ENCODE data around the gene RASA3.

Gene RASA3

DNA sequence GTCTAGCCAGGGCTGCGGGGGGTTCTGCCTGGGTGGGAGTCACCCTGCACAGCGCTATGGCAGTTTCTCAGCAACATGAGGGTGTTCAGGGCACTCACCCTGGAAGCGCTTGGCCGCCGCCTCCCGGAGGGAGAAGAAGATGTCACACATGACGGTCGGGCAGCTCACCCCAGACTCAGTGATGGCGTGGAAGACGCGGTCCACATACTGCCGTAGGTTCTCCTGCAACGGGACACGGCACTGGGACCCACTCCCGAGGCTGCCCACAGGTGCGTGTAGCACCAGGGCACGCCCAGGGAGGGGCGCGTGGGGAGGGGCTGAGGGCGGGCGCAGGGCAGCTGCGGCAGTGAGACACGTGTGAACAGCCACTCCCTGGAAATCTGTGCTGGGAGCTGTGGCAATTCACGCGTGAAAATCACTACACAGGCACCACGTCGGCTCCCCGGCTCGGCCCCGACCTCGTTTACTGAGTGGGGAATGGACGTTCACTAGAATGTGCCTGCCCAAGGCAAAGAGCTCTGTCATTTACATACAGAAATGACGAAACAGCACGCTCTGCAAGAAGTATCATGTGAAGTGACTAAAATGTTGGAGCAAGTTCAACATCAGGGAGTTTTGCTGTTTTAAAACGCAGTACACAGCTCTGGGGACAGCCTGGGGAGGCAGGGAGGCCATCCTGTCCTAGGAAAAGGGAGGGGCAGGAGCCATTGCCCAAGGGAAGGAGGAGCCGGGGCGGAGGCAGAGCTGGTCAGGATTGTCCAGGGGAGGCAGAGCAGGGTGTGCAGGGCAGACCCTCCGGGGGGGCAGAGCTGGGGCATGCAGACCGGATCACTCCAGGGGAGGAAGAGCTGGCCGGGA lies 117.1 kb downstream of the RASA3 start:
- no peak for DNase-seq

GRCh38 chr13:114013952-114014629 lies 118.3 kb downstream of the RASA3 start:
- DNase-seq = no peak

DNA sequence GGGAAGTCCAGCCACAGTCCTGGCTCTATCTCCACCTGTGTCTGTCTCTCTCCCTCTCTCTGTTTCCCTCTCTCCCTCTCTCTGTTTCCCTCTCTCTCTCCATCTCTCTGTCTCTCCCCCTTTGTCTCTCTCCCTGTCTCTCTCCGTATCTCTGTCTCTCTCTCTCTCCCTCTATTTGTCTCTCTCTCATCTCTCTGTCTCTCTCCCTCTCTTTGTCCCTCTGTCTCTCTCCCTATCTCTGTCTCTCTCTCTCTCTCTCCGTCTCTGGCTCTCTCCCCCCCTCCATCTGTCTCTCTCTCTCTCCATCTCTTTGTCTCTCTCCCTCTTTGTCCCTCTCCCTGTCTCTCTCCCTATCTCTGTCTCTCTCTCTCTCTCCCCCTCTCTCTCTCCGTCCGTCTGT lies 119.1 kb downstream of the RASA3 start:
- DNase-seq = no peak

- no peak for DNase-seq
These were observed 119.5 kb downstream of the RASA3 start for GRCh38 chr13:114012921-114013320.

- no peak for DNase-seq
These were observed 120.3 kb downstream of the RASA3 start for GRCh38 chr13:114012141-114012540.

DNA sequence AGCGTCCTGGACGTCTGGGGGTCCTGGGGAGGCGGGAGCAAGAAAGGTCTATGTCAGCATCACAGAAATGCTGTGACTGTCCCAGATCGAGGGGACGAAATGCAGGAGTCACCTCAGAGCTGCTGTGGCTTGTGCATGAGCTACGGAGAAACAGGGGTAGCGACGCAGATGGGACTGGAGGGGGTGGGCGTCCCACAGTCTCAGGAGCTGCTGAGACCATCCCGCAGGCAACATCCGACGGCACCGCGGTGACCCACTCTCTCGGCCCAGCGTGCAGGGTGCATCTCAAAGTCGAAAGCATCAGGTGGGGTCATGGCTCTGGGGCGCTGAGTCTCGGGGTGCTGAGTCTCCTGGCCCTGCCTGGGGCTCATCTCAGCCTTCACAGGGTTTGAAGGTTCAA lies 121.2 kb downstream of the RASA3 start:
- no peak for DNase-seq

GRCh38 chr13:114010401-114011101 lies 121.9 kb downstream of the RASA3 start:
- no peak for DNase-seq

DNA sequence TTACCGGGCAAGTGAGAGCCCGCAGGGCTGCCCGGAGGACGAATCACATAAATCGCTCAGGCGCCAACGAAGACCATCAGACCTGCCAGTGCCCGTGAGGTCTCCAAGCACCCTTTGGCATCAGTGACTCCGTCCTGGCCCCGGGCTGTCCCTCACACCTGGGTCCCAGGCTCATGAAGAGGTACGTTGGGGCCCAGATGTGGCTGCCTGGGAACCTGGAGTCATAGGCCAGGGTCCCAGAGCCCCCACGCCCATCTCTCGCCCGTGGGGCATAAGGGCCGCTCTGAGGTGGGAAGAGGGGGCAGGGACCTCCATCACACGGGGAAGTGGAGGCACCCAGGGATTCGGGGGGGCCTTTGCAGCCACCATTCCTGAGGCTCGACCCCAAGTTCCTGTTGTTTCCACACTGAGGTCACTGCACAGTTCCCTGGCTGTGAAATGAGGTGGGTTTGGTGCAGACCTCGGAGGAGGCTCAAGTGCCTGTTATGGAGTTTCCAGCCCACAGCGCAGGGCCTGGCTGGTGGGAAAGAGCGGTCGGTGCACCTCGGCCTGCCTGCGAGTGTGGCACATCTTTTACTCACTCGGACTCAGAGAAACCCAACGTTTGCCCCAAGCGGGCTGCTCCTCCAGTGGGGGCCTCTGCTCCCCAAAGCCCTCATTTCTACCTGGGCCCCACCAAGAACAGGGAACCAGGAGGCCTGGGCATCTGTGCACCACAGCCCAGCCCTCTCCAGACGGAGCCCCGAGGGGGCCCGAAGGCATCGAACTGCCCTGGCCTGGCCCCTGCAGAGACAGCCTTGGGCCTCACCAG lies 122.6 kb downstream of the RASA3 start:
- no peak for DNase-seq

DNA sequence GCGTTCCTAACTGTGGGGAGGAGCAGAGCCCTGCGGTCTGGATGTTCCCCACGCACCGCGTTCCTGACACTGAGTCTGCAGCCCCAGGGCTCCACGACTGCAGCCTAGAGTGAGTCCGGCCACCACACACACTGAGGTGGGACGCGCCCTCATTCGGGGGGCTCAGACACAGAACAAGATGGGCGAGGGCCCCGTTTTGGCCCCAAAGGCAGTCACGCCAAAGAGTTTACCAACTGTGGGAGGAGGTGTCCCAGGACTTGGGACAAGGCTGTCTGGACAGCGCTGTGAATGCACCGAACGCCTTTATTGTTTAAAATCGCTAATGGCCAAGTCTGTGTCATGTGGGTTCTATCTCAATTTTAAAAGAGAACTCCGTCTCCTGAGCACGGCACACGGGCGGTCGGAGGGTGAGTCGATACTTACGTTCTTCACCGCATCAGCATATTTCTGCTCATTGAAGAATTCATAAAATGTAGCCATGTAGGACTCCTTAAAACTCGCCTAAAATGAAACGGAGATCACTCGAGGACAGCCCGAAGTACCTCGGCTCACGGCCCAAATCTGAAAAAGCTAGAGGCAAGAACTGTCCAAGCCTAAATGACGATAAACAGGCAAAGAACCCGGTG lies 123.3 kb downstream of the RASA3 start:
- no peak for DNase-seq

DNA sequence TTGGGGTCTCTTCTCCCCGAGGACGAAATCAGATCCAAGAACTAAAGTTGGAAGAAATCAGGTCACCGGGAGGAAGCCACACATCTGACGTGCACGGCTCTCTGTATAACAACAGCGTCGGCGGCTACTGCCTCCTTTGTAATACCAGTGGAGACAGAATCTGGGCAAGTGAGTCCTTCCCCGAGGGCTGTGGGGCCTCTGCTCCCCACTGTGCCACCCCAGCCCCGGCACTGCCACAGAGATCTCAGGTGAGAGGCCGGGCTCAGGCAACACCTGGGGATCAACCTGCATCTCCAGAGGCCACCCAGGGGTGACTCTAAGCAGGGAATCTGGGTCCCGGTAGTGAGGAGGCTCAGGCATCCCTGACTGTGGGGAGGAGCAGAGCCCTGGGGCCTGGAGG lies 124.9 kb downstream of the RASA3 start:
- DNase-seq = no peak

DNA sequence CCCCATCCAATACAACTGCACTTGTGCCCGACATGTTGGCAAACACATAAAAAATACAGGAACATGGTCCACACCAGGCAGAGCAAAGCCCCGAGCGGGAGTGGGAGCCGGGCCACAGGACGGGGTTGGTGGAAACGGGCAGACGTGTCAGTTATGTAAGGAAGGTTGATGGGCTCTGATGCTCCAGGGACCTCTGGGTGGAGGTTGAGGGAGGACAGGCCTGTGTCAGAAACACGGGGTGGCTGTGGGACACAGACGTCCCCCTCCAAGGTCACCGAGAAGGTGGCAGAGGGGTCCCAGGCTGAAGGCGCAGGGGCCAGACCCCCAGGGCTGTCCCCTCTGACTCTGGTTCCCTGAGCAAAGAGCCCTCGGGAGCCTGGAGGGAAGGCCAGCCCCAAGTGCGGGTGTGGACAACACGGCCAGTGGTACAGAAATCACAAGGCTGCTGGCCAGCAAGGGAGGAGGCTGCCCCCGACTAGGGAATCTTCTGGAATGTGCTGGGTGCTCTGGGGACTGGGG lies 127.2 kb downstream of the RASA3 start:
- DNase-seq = no peak

- no peak for DNase-seq
These were observed 127.8 kb downstream of the RASA3 start for GRCh38 chr13:114004420-114005205.

DNA sequence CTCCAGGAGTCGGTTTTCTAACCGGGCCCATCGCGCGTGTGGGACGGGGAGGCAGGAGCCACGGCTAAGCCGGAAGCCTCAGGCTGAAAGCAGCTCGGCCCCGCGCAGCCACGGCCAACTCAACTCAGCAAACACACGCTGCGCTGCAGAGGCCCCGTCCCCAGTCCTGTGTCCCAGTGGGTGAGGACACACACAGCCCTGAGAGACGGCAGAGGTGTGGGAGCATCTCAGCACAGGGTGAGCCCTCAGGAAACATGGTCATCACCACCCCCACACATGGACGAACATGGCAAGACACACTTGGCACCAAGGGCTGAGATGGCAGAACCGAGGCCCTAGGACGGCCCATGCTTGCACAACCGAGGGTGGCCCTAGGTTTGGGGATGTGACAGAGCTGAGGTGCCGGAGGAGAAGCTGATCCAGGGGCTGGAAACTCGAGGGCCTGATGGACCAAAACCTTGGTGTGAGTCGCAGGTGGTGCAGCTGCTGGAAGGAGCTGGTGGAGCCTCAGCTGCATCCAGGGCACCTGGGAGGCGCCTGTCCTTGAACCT lies 129.6 kb downstream of the RASA3 start:
- no peak for DNase-seq

- DNase-seq = no peak
These were observed 130.3 kb downstream of the RASA3 start for GRCh38 chr13:114002009-114002544.

DNA sequence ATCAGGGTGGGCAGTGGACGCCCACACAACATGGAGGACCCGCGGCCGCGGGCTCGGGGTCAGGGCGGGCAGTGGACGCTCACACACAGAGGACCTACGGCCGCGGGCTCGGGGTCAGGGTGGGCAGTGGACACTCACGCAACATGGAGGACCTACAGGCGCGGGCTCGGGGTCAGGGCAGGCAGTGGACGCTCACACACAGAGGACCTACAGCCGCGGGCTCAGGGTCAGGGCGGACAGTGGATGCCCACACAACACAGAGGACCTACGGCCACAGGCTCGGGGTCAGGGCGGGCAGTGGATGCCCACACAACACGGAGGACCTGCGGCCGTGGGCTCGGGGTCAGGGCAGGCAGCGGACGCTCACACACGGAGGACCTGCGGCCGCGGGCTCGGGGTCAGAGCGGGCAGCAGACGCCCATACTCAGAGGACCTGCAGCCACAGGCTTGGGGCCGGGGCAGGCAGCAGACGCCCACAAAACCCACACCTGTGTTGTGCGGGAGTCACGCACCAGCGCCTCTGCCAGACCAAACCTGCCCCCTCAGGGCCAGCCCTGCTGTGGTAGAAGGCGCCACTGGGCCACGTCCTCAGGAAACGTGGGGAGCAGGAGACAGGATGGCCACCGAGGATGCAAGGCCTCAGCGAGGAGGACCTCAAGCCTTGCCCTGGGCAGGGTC lies 131.0 kb downstream of the RASA3 start:
- DNase-seq = no peak

DNA sequence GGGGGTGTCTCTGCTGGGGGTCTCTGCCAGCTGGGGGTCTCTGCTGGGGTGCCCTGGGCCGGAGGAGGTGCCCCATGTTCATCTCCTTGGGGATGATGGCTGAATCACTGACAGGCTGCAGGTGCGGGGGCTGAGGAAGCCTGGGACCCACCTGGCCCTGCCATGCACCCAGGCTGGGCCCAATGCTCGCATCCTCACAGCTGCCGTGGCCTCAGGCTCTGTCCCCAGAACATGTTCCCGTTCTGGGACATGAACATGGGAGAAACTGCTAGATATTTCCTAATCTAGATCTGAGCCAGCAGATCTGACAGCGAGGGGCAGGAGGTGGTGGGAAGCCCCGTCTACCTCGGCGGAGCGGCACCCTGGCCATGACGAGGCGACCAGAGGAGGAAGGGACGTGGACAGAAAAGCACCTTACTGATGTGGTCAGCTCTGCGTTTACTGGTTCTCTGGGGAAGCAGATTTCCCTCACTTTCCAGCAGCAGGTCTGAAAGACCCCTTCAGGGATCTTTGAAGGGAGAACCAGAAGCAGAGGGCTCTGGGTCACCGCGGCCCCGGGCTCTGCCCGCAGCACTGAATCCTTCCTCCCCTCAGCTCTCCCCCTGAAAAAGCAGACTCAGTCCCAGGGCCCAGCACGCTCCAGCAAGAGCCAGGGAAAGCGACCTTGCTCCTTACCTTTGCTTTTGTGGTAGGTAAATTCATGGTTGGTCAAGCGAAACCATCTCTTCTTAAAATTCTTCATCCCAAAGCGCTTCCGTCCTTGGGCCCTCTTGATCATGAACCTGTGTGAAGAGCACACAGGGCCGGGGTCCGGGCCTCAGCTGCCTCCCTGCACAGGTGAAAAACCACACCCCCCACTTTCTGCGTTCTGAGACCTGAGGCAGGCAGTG lies 132.0 kb downstream of the RASA3 start:
- DNase-seq = no peak

GRCh38 chr13:113999618-113999910 lies 132.9 kb downstream of the RASA3 start:
- DNase-seq = no peak

DNA sequence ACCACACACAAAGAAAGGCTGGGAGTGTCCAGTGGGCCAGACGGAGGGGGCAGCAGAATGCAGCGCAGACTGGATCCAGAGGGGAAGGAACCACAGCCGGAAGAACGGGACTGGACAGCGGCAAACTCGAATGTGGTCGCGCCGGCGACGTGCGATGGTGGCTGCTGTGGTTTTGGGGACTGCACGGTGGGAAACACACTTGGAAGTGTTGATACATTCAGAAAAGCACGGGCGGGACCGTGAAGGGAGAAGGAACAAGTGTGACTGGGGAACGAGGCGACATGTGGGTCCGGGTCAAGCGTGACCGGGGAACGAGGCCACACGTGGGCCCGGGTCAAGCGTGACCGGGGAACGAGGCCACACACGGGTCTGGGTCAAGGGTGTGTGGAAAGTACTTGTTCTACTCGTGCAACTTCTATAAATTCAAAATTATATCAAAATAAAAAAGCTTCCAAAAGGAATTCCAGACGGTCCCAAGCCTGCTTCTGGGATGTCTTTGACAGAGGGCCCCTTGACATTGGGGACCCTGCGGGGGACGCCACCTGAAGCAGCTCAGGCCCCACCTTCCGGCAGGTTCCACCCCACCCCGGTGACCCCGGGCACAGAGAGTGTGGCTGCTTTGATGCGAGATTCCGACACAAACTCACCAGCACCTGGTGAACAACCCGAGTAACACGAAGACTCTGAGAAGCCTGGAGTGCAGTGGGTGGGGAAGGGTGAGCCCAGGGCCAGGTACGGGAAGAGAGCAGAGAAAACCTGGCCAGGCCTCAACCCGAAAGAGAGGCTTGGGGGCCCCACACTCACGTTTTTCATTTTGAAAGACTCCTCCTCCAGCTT lies 133.4 kb downstream of the RASA3 start:
- DNase-seq = no peak
